ENCODE data around the gene ITPK1. TPM values are rescaled to one million over a fixed set of nuclear protein-coding genes. Genes with fewer than 3 reads are reported as not detected.

The ITPK1 gene
- total and polyA plus RNA-seq, 7 experiments from 2014 or later, result 10.2 to 71.8 (median 21.3) TPM

GRCh38 chr14:93056840-93057585 lies 58.7 kb downstream of the ITPK1 start:
- no peak for ATAC-seq
- Mint-ChIP-seq H3K27ac (peak overlapping the region in 2 of 9 donors; percentile 4 to 52), H3K4me1 (peaks cover 10 to 29% (median 22%) of the 10 kb centered on the region in 7 donors), H3K36me3 (peaks cover 0 to 6% (median 3%) of the 10 kb centered on the region in 5 donors), H3K27me3 (no peaks in the 10 kb centered on the region), H3K4me3 (no peak overlapping the region), H3K9me3 (no peaks in the 10 kb centered on the region)
- Histone ChIP-seq H3K27me3 (ENCODE audit: control insufficient read depth in 2 of 2, insufficient read depth in 2 of 2, low read length in 2 of 2) (no peaks in the 10 kb centered on the region), H3K27ac (ENCODE audit: low read depth, low read length) (no peak overlapping the region), H3K9me3 (ENCODE audit: control insufficient read depth in 2 of 3, low read length in 3 of 3) (no peaks in the 10 kb centered on the region), H3K4me1 (ENCODE audit: control insufficient read depth in 2 of 2, insufficient read depth in 2 of 2, low read length in 2 of 2) (peaks cover 0 to 7% of the 10 kb centered on the region in 2 donors), H3K4me3 (ENCODE audit: low read length) (no peak overlapping the region), H3K36me3 (ENCODE audit: control insufficient read depth in 2 of 3, insufficient read depth in 3 of 3, low read length in 3 of 3) (peaks cover 0 to 4% (median 0%) of the 10 kb centered on the region in 3 experiments)
- POLR2A ChIA-PET, result no interaction called here
- DNase-seq, result no peak
- intact Hi-C loops (cut with micrococcal nuclease), result no loop called here
- CTCF ChIA-PET, result no interaction called here

DNA sequence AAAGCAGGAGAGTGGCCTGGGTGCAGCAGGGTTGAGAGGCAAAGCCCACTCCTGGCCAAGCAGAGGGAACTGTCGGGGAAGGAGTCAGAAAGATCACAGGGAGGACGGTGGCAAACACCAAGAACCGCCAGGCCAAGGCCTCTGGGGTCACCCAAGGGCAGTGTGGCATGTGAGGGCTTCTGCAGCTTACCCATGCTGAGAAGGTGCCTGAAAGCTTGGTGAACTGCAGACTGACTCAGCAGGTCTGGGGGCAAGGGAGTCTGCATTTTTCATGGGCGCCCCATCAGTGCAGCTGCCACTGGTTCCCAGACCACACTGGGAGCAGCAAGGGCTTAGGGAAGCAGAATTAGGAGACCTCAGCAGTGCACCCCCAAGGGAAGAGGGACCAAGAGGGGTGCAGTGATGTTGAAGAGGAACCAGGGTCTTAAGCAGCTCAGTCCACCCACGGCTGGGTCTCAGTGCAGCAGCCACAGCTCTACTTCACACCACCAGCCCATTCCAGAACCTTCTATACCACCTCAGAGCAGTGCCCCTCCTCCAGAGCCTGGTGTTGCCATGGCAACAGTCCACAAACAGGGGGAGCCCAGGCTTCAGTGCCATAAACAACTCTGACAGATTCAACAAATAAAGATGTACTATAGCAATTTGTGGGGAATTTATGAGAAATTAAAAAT lies 59.4 kb downstream of the ITPK1 start:
- no peak overlapping the region for H3K4me3 ChIP-seq (ENCODE audit: low read length)
- no peak overlapping the region for H3K4me3 Mint-ChIP-seq
- H3K27me3 ChIP-seq (ENCODE audit: control insufficient read depth in 2 of 2, insufficient read depth in 2 of 2, low read length in 2 of 2), result no peaks in the 10 kb centered on the region
- H3K36me3 Mint-ChIP-seq, result peaks cover 0 to 8% (median 0%) of the 10 kb centered on the region in 5 donors
- DNase-seq (no peak), ATAC-seq (peak; percentile 34)
- POLR2A ChIA-PET, result no interaction called here
- H3K27ac Mint-ChIP-seq, result peak overlapping the region in 1 of 9 donors; percentile 54
- H3K9me3 Mint-ChIP-seq, result no peaks in the 10 kb centered on the region
- peaks cover 0 to 4% (median 0%) of the 10 kb centered on the region in 3 experiments for H3K36me3 ChIP-seq (ENCODE audit: control insufficient read depth in 2 of 3, insufficient read depth in 3 of 3, low read length in 3 of 3)
- intact Hi-C loops (cut with micrococcal nuclease), result no loop called here
- CTCF ChIA-PET, result no interaction called here
- H3K27ac ChIP-seq (ENCODE audit: low read depth, low read length), result no peak overlapping the region
- peaks cover 10 to 29% (median 17%) of the 10 kb centered on the region in 7 donors for H3K4me1 Mint-ChIP-seq
- no peaks in the 10 kb centered on the region for H3K9me3 ChIP-seq (ENCODE audit: control insufficient read depth in 2 of 3, low read length in 3 of 3)
- H3K27me3 Mint-ChIP-seq, result no peaks in the 10 kb centered on the region
- H3K4me1 ChIP-seq (ENCODE audit: control insufficient read depth in 2 of 2, insufficient read depth in 2 of 2, low read length in 2 of 2), result peaks cover 0 to 7% of the 10 kb centered on the region in 2 donors

- Histone ChIP-seq H3K9me3 (ENCODE audit: control insufficient read depth in 2 of 3, low read length in 3 of 3) (no peaks in the 10 kb centered on the region), H3K36me3 (ENCODE audit: control insufficient read depth in 2 of 3, insufficient read depth in 3 of 3, low read length in 3 of 3) (peaks cover 0 to 7% (median 0%) of the 10 kb centered on the region in 3 experiments), H3K4me1 (ENCODE audit: control insufficient read depth in 2 of 2, insufficient read depth in 2 of 2, low read length in 2 of 2) (peaks cover 0 to 7% of the 10 kb centered on the region in 2 donors), H3K27ac (ENCODE audit: low read depth, low read length) (no peak overlapping the region), H3K27me3 (ENCODE audit: control insufficient read depth in 2 of 2, insufficient read depth in 2 of 2, low read length in 2 of 2) (no peaks in the 10 kb centered on the region), H3K4me3 (ENCODE audit: low read length) (no peak overlapping the region)
- intact Hi-C loops (cut with micrococcal nuclease), result no loop called here
- Mint-ChIP-seq H3K27ac (peak overlapping the region in 1 of 9 donors; percentile 54), H3K36me3 (peaks cover 0 to 13% (median 3%) of the 10 kb centered on the region in 5 donors), H3K4me1 (peaks cover 8 to 24% (median 12%) of the 10 kb centered on the region in 7 donors), H3K9me3 (no peaks in the 10 kb centered on the region), H3K4me3 (no peak overlapping the region), H3K27me3 (no peaks in the 10 kb centered on the region)
- ChIA-PET CTCF (no interaction called here), POLR2A (no interaction called here)
- no peak for ATAC-seq
- DNase-seq, result no peak
Measured at GRCh38 chr14:93055651-93056115, 60.0 kb downstream of the ITPK1 start.

DNA sequence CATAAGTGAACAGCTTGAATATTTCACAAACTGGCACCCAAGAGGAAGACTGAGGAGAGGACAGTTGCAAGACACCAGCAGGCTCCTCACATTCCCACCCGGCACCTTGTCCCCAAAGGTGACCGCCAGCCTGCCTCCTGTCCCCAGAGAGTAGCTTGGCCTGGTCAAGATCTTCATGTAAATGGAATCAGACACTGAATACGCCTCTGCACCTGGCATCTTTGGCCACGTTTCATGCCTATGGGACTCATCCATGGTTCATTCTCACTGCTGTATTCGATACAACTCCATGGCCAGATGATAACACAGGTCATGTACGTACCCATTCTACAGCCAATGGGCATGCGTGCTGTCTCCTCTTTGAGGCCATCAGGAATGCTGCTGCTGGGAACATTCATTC lies 60.8 kb downstream of the ITPK1 start:
- intact Hi-C loops (cut with micrococcal nuclease), result no loop called here
- ChIA-PET POLR2A (interaction anchor here (0.6 kb wide), 1 partner anchor 60 kb away, joined by 3 read pairs; no protein-coding TSS in a partner anchor), CTCF (no interaction called here)
- Mint-ChIP-seq H3K27me3 (no peaks in the 10 kb centered on the region), H3K27ac (no peak overlapping the region), H3K4me3 (no peak overlapping the region), H3K4me1 (peaks cover 0 to 16% (median 4%) of the 10 kb centered on the region in 7 donors), H3K9me3 (no peaks in the 10 kb centered on the region), H3K36me3 (peaks cover 0 to 13% (median 3%) of the 10 kb centered on the region in 5 donors)
- DNase-seq, result no peak
- Histone ChIP-seq H3K27me3 (ENCODE audit: control insufficient read depth in 2 of 2, insufficient read depth in 2 of 2, low read length in 2 of 2) (no peaks in the 10 kb centered on the region), H3K4me1 (ENCODE audit: control insufficient read depth in 2 of 2, insufficient read depth in 2 of 2, low read length in 2 of 2) (peaks cover 0 to 7% of the 10 kb centered on the region in 2 donors), H3K4me3 (ENCODE audit: low read length) (no peak overlapping the region), H3K27ac (ENCODE audit: low read depth, low read length) (no peak overlapping the region), H3K9me3 (ENCODE audit: control insufficient read depth in 2 of 3, low read length in 3 of 3) (no peaks in the 10 kb centered on the region), H3K36me3 (ENCODE audit: control insufficient read depth in 2 of 3, insufficient read depth in 3 of 3, low read length in 3 of 3) (peaks cover 0 to 9% (median 0%) of the 10 kb centered on the region in 3 experiments)
- ATAC-seq, result no peak

DNA sequence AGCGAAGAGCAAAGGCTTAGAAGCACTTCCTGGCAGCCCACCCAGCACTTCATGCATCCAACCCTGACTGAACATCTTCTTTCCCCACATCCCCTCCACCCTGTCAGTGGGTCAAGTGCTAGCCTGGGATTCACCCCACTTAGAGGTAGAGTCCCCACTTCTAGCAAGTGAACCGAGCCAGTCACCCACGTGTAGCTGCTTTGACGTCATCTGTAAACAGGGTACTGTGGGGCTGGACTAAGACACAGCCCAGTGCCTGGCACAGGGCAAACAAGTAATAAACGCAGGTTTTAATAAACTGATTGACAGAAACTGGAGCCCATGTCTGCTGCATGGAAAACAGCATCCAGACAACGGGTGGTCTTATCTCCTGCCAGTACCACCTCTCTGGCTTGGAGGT lies 61.7 kb downstream of the ITPK1 start:
- Histone ChIP-seq H3K27ac (ENCODE audit: low read depth, low read length) (no peak overlapping the region), H3K9me3 (ENCODE audit: control insufficient read depth in 2 of 3, low read length in 3 of 3) (no peaks in the 10 kb centered on the region), H3K4me1 (ENCODE audit: control insufficient read depth in 2 of 2, insufficient read depth in 2 of 2, low read length in 2 of 2) (peaks cover 0 to 7% of the 10 kb centered on the region in 2 donors), H3K4me3 (ENCODE audit: low read length) (no peak overlapping the region), H3K36me3 (ENCODE audit: control insufficient read depth in 2 of 3, insufficient read depth in 3 of 3, low read length in 3 of 3) (peaks cover 0 to 9% (median 0%) of the 10 kb centered on the region in 3 experiments), H3K27me3 (ENCODE audit: control insufficient read depth in 2 of 2, insufficient read depth in 2 of 2, low read length in 2 of 2) (no peaks in the 10 kb centered on the region)
- ATAC-seq, result no peak
- ChIA-PET POLR2A (no interaction called here), CTCF (no interaction called here)
- Mint-ChIP-seq H3K27ac (no peak overlapping the region), H3K36me3 (peaks cover 0 to 17% (median 3%) of the 10 kb centered on the region in 5 donors), H3K4me3 (no peak overlapping the region), H3K9me3 (no peaks in the 10 kb centered on the region), H3K27me3 (no peaks in the 10 kb centered on the region), H3K4me1 (peaks cover 0 to 23% (median 3%) of the 10 kb centered on the region in 7 donors)
- DNase-seq, result no peak
- intact Hi-C loops (cut with micrococcal nuclease), result no loop called here

- Mint-ChIP-seq H3K27me3 (no peaks in the 10 kb centered on the region), H3K36me3 (peaks cover 0 to 17% (median 3%) of the 10 kb centered on the region in 5 donors), H3K9me3 (no peaks in the 10 kb centered on the region), H3K4me1 (peaks cover 0 to 18% (median 0%) of the 10 kb centered on the region in 7 donors), H3K27ac (no peak overlapping the region), H3K4me3 (no peak overlapping the region)
- ChIA-PET CTCF (interaction anchor here (0.6 kb wide), 1 partner anchor 62 kb away, joined by 3 read pairs; no protein-coding TSS in a partner anchor), POLR2A (no interaction called here)
- intact Hi-C loops (cut with micrococcal nuclease), result no loop called here
- Histone ChIP-seq H3K9me3 (ENCODE audit: control insufficient read depth in 2 of 3, low read length in 3 of 3) (no peaks in the 10 kb centered on the region), H3K36me3 (ENCODE audit: control insufficient read depth in 2 of 3, insufficient read depth in 3 of 3, low read length in 3 of 3) (peaks cover 0 to 9% (median 0%) of the 10 kb centered on the region in 3 experiments), H3K4me1 (ENCODE audit: control insufficient read depth in 2 of 2, insufficient read depth in 2 of 2, low read length in 2 of 2) (peaks cover 0 to 5% of the 10 kb centered on the region in 2 donors), H3K27me3 (ENCODE audit: control insufficient read depth in 2 of 2, insufficient read depth in 2 of 2, low read length in 2 of 2) (no peaks in the 10 kb centered on the region), H3K4me3 (ENCODE audit: low read length) (no peak overlapping the region), H3K27ac (ENCODE audit: low read depth, low read length) (no peak overlapping the region)
- DNase-seq (no peak), ATAC-seq (no peak)
Measured at GRCh38 chr14:93051600-93052546, 63.9 kb downstream of the ITPK1 start.
